K562 (cell line): ENCODE results near the gene GABARAP. TPM values are rescaled to one million over a fixed set of nuclear protein-coding genes. Genes with fewer than 3 reads are reported as not detected.

Source experiments
- BHLHE40 ChIP-seq: IDR thresholded peaks from 2 replicates; pipeline ENCODE4 v1.6.1; 2011; ENCODE audit warnings: low read length, improper control_type of control experiment
- CREM ChIP-seq: IDR thresholded peaks from 2 replicates; pipeline ENCODE4 v1.6.1; 2014; ENCODE audit warnings: antibody characterized with exemption, low read depth
- JUND ChIP-seq, 2 experiments: IDR thresholded peaks; 2 replicates in 1 of 2; 3 replicates in 1 of 2; pipeline ENCODE4 v1.6.1; 2011; ENCODE audit warnings: borderline replicate concordance in 2 of 2, low read depth in 2 of 2, low read length in 2 of 2, improper control_type of control experiment in 1 of 2, missing biosample characterization in 1 of 2, missing genetic modification characterization in 1 of 2, missing genetic modification reagents in 1 of 2
- polyA plus RNA-seq, 8 experiments: library from polyadenylated mRNA; depleted of rRNA in 4 of 8; stranded (reverse) in 5 of 8; unstranded in 3 of 8; fragments of >200 nt; fragmentation: Nextera tagmentation in 2 of 8; fragmentation: Illumina TruSeq in 1 of 8; extraction: Ambion mirVana in 2 of 8; extraction: Trizol in 1 of 8; gene quantifications; 2 replicates each; pipeline versions ENCODE4 v1.2.1 to v1.2.3, GENCODE V29; 2011 to 2014; ENCODE audit warnings: inconsistent platforms in 1 of 8, missing spikeins in 1 of 8
- total RNA-seq, 7 experiments: library from RNA; depleted of rRNA in 6 of 7; stranded (reverse); fragments of >200 nt in 6 of 7; fragmentation: Illumina TruSeq in 2 of 7; extraction: Trizol in 2 of 7; gene quantifications; 2 replicates each; pipeline versions ENCODE4 v1.2.1 to v1.2.3, GENCODE V29; 2011 to 2021; ENCODE audit warnings: low replicate concordance in 1 of 7
- TF ChIP-seq, protein P1 (sequence below), 2 experiments: fragments of 450-650 bp; IDR thresholded peaks; 2 replicates each; pipeline ENCODE4 v1.6.1; 2018; ENCODE audit warnings: mild to moderate bottlenecking in 2 of 2, low read depth in 1 of 2; ENCODE audit not compliant: partially characterized antibody in 2 of 2
- TF ChIP-seq, protein P2 (sequence below), 2 experiments: fragments of 150-350 bp in 1 of 2; IDR thresholded peaks; 2 replicates each; pipeline ENCODE4 v1.6.1; 2012 to 2016; ENCODE audit warnings: low read depth in 2 of 2, low read length in 2 of 2, mild to moderate bottlenecking in 1 of 2, moderate library complexity in 1 of 2
- TF ChIP-seq, protein P3 (sequence below), 2 experiments: fragments of 200-800 bp in 1 of 2; sonication (Bioruptor generic) in 1 of 2; sonication (generic) in 1 of 2; formaldehyde crosslinking in 1 of 2; IDR thresholded peaks in 1 of 2; conservative IDR thresholded peaks in 1 of 2; 2 replicates each; pipeline versions ENCODE4 v1.5.0 to v1.6.1; 2016 to 2020; ENCODE audit warnings: missing compliant biosample characterization in 1 of 2, missing genetic modification characterization in 1 of 2, missing genetic modification reagents in 1 of 2
- TF ChIP-seq, protein P4 (sequence below): fragments of 250-450 bp; sonication (Bioruptor Pico); IDR thresholded peaks from 2 replicates; pipeline ENCODE4 v1.4.0; 2020; ENCODE audit warnings: mild to moderate bottlenecking, moderate library complexity

Gene GABARAP
- total and polyA plus RNA-seq, 9 of the 15 experiments (the other 6 are each of a cell fraction or from before 2014, with no cell fraction given): 47.5 to 373 (median 152) TPM

DNA sequence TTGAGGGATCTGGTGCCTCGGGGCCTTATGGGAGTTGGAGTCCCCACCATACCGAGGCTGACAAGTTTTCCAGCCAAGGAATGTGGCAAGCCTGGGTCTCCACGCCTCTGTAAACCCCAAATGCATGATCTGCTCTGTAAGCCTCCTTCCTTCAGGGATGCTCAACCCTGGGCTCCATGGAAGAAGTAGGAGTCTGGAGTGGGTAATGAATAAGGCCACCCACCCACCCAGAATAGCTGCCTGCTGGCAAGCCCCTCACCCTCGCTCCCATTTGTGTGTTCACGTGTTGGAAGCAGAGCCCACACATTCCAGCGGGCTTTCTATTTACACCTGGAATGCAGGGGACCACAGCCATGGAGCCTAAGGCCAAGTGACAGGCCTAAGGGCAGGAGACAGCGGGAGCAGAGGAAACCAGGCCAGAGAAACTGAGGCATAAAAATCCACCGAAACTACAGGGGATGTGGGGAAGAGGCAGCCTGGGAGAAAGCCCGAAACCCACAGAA is 27.1 kb downstream of the GABARAP start (continued):
- TF ChIP-seq, protein P1, sequence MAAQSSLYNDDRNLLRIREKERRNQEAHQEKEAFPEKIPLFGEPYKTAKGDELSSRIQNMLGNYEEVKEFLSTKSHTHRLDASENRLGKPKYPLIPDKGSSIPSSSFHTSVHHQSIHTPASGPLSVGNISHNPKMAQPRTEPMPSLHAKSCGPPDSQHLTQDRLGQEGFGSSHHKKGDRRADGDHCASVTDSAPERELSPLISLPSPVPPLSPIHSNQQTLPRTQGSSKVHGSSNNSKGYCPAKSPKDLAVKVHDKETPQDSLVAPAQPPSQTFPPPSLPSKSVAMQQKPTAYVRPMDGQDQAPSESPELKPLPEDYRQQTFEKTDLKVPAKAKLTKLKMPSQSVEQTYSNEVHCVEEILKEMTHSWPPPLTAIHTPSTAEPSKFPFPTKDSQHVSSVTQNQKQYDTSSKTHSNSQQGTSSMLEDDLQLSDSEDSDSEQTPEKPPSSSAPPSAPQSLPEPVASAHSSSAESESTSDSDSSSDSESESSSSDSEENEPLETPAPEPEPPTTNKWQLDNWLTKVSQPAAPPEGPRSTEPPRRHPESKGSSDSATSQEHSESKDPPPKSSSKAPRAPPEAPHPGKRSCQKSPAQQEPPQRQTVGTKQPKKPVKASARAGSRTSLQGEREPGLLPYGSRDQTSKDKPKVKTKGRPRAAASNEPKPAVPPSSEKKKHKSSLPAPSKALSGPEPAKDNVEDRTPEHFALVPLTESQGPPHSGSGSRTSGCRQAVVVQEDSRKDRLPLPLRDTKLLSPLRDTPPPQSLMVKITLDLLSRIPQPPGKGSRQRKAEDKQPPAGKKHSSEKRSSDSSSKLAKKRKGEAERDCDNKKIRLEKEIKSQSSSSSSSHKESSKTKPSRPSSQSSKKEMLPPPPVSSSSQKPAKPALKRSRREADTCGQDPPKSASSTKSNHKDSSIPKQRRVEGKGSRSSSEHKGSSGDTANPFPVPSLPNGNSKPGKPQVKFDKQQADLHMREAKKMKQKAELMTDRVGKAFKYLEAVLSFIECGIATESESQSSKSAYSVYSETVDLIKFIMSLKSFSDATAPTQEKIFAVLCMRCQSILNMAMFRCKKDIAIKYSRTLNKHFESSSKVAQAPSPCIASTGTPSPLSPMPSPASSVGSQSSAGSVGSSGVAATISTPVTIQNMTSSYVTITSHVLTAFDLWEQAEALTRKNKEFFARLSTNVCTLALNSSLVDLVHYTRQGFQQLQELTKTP (IDR thresholded peaks at IDR 0.05; ENCODE audit: low read depth in 1 of 2, partially characterized antibody in 2 of 2): peak in 1 of 2 experiments; percentile 99
- TF ChIP-seq JUND (IDR thresholded peaks at IDR 0.05; ENCODE audit: borderline replicate concordance, low read depth, low read length) (no peak), JUND (tag; IDR thresholded peaks at IDR 0.05; ENCODE audit: borderline replicate concordance, low read depth, low read length) (no peak), BHLHE40 (0 out of 2 replicates have a peak, but pooled peaks have one; percentile 3), CREM (peak; percentile 60; the same call in 1 of the 2 replicates)
- TF ChIP-seq, protein P2, sequence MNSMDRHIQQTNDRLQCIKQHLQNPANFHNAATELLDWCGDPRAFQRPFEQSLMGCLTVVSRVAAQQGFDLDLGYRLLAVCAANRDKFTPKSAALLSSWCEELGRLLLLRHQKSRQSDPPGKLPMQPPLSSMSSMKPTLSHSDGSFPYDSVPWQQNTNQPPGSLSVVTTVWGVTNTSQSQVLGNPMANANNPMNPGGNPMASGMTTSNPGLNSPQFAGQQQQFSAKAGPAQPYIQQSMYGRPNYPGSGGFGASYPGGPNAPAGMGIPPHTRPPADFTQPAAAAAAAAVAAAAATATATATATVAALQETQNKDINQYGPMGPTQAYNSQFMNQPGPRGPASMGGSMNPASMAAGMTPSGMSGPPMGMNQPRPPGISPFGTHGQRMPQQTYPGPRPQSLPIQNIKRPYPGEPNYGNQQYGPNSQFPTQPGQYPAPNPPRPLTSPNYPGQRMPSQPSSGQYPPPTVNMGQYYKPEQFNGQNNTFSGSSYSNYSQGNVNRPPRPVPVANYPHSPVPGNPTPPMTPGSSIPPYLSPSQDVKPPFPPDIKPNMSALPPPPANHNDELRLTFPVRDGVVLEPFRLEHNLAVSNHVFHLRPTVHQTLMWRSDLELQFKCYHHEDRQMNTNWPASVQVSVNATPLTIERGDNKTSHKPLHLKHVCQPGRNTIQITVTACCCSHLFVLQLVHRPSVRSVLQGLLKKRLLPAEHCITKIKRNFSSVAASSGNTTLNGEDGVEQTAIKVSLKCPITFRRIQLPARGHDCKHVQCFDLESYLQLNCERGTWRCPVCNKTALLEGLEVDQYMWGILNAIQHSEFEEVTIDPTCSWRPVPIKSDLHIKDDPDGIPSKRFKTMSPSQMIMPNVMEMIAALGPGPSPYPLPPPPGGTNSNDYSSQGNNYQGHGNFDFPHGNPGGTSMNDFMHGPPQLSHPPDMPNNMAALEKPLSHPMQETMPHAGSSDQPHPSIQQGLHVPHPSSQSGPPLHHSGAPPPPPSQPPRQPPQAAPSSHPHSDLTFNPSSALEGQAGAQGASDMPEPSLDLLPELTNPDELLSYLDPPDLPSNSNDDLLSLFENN (IDR thresholded peaks at IDR 0.05; ENCODE audit: low read depth in 2 of 2, low read length in 2 of 2): 0 out of 4 replicates have a peak, but pooled peaks of 1 of the 2 experiments have one; percentile 3
- TF ChIP-seq, protein P3, sequence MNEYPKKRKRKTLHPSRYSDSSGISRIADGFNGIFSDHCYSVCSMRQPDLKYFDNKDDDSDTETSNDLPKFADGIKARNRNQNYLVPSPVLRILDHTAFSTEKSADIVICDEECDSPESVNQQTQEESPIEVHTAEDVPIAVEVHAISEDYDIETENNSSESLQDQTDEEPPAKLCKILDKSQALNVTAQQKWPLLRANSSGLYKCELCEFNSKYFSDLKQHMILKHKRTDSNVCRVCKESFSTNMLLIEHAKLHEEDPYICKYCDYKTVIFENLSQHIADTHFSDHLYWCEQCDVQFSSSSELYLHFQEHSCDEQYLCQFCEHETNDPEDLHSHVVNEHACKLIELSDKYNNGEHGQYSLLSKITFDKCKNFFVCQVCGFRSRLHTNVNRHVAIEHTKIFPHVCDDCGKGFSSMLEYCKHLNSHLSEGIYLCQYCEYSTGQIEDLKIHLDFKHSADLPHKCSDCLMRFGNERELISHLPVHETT (CRISPR knock-in tag; conservative IDR thresholded peaks at IDR 0.05 in 1 of 2, IDR thresholded peaks at IDR 0.05 in 1 of 2): 0 out of 4 replicates have a peak, but pooled peaks of 1 of the 2 experiments have one; percentile 53
- TF ChIP-seq, protein P4, sequence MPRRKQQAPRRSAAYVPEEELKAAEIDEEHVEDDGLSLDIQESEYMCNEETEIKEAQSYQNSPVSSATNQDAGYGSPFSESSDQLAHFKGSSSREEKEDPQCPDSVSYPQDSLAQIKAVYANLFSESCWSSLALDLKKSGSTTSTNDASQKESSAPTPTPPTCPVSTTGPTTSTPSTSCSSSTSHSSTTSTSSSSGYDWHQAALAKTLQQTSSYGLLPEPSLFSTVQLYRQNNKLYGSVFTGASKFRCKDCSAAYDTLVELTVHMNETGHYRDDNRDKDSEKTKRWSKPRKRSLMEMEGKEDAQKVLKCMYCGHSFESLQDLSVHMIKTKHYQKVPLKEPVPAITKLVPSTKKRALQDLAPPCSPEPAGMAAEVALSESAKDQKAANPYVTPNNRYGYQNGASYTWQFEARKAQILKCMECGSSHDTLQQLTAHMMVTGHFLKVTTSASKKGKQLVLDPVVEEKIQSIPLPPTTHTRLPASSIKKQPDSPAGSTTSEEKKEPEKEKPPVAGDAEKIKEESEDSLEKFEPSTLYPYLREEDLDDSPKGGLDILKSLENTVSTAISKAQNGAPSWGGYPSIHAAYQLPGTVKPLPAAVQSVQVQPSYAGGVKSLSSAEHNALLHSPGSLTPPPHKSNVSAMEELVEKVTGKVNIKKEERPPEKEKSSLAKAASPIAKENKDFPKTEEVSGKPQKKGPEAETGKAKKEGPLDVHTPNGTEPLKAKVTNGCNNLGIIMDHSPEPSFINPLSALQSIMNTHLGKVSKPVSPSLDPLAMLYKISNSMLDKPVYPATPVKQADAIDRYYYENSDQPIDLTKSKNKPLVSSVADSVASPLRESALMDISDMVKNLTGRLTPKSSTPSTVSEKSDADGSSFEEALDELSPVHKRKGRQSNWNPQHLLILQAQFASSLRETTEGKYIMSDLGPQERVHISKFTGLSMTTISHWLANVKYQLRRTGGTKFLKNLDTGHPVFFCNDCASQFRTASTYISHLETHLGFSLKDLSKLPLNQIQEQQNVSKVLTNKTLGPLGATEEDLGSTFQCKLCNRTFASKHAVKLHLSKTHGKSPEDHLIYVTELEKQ (CRISPR knock-in tag): no peak
